Chondrocyte (in vitro differentiated cells): Measurements from ENCODE around the gene PALLD. TPM values are rescaled to one million over a fixed set of nuclear protein-coding genes. Genes with fewer than 3 reads are reported as not detected.
A peak's percentile ranks its signal among the peaks of the same experiment; 100 is the strongest.

Source experiments
- DNase-seq: peaks from one replicate; pipeline ENCODE4 v3.0.0; 2021; ENCODE audit warnings: mixed read lengths, low spot score
- H3K27ac Mint-ChIP-seq: one replicate; pipeline ENCODE4 v1.8.0; 2021; ENCODE audit warnings: mild to moderate bottlenecking, moderate library complexity, mixed read lengths; ENCODE audit not compliant: unreplicated experiment
- H3K27me3 Mint-ChIP-seq: 2 replicates; pipeline ENCODE4 v1.8.0; 2021; ENCODE audit warnings: low read depth, mixed read lengths
- H3K36me3 Mint-ChIP-seq: 2 replicates; pipeline ENCODE4 v1.8.0; 2021; ENCODE audit warnings: low read depth, mixed read lengths
- H3K4me1 Mint-ChIP-seq: 2 replicates; pipeline ENCODE4 v1.8.0; 2021; ENCODE audit warnings: low read depth, mild to moderate bottlenecking, mixed read lengths
- H3K4me3 Mint-ChIP-seq: one replicate; pipeline ENCODE4 v1.8.0; 2021; ENCODE audit warnings: mild to moderate bottlenecking, moderate library complexity, mixed read lengths; ENCODE audit not compliant: unreplicated experiment
- H3K9me3 Mint-ChIP-seq: 2 replicates; pipeline ENCODE4 v1.8.0; 2021; ENCODE audit warnings: low read depth, mixed read lengths
- total RNA-seq: library from RNA; stranded (reverse); gene quantifications from 3 replicates; pipeline ENCODE4 v1.2.1, GENCODE V29; 2021
- TF ChIP-seq, protein P1 (sequence below): fragments of 200-600 bp; sonication (generic); IDR thresholded peaks from 2 replicates; pipeline ENCODE4 v1.5.0; 2021; ENCODE audit warnings: antibody characterized with exemption, mild to moderate bottlenecking, moderate library complexity

The PALLD gene
- total RNA-seq, 1 donor from 2014 or later: 900 TPM

DNA sequence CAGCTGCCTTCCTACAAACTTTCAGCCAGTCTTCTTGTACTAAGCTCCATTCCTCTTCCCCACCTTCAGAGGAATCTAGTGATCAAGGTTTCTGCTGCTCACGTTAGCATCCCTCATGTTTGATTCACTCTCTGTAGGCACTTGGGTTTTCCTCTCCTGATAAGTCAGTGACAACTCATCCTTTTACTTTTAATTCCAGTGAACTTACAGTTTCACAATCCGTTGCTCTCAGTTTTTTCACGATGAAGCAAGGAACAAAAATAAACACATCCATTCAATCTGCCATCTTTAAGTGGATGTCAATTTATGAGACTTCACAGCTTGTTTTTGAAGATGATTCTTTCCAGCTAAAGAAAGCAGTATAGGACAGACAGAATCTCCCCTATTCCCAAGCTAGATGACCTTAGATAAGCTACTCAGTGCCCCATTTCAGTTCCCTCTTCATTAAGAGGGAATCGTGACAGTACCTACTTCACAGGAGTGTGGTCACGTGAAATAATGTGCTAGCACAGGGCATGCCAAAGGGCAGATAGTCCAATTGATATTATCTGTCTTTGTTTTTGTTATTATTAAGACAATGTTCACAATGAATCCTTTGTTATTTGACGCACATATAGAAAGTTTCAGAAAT lies 234.3 kb downstream of the PALLD start:
- Mint-ChIP-seq H3K36me3 (peaks cover 59% of the 10 kb centered on the region), H3K27ac (peak overlapping the region; percentile 83), H3K9me3 (peaks cover 19% of the 10 kb centered on the region), H3K4me3 (no peak overlapping the region), H3K27me3 (no peaks in the 10 kb centered on the region), H3K4me1 (peaks cover 71% of the 10 kb centered on the region)
- TF ChIP-seq, protein P1, sequence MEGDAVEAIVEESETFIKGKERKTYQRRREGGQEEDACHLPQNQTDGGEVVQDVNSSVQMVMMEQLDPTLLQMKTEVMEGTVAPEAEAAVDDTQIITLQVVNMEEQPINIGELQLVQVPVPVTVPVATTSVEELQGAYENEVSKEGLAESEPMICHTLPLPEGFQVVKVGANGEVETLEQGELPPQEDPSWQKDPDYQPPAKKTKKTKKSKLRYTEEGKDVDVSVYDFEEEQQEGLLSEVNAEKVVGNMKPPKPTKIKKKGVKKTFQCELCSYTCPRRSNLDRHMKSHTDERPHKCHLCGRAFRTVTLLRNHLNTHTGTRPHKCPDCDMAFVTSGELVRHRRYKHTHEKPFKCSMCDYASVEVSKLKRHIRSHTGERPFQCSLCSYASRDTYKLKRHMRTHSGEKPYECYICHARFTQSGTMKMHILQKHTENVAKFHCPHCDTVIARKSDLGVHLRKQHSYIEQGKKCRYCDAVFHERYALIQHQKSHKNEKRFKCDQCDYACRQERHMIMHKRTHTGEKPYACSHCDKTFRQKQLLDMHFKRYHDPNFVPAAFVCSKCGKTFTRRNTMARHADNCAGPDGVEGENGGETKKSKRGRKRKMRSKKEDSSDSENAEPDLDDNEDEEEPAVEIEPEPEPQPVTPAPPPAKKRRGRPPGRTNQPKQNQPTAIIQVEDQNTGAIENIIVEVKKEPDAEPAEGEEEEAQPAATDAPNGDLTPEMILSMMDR: no peak
- DNase-seq: no peak

DNA sequence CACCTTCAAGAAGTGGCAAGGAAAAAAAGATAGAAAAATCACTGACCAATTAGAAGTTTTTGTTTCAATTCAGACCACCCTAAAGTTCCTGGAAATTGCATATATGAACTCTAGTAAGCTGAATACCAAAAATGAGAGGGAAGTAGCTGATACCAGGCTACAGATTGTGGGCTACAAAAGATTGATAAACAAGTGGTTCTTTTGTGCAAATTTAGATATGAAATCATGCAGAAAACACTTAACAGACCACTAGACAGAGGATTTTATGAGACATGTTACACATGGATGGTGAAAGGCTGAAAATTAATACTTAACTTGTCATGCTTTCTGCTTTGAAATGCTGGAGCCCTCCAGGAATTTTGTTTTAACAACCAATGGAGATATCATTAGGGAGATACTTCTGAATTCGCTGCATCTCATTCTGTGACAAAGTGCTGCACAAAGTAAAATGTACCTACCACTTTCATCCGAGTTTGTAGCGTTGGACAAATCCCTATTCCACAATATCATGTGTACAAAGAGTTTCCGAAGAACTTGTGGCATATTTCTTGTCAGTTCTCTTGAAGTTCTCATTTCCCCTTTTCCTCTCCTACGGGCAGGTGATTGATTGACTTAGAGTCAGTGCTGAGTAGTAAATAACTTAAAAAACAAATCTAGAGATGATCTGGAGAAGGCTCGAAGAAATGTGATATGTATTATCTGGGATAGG lies 235.0 kb downstream of the PALLD start:
- TF ChIP-seq, protein P1: no peak
- peaks cover 71% of the 10 kb centered on the region for H3K4me1 Mint-ChIP-seq
- peak overlapping the region; percentile 71 for H3K27ac Mint-ChIP-seq
- H3K27me3 Mint-ChIP-seq: no peaks in the 10 kb centered on the region
- H3K4me3 Mint-ChIP-seq: no peak overlapping the region
- DNase-seq: no peak
- peaks cover 19% of the 10 kb centered on the region for H3K9me3 Mint-ChIP-seq
- peaks cover 53% of the 10 kb centered on the region for H3K36me3 Mint-ChIP-seq

DNA sequence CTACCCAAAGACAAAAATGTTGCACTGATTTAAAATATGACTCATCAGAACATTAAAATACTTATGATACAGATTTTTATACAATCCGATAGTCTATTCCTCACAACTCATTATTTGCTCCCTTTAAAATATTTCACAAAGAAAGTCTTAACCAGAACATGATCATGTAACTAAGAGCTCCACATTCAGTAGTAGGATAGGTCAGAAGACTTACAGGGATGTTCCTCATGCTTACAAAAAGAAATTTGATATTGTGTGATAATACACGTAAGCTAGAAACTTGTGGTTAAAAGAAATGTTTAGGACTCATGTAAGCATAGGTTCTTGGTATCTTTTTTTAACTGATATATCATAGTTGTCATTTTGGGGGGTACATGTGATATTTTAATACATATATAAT lies 235.9 kb downstream of the PALLD start:
- H3K27ac Mint-ChIP-seq: peak overlapping the region; percentile 62
- peaks cover 12% of the 10 kb centered on the region for H3K9me3 Mint-ChIP-seq
- H3K27me3 Mint-ChIP-seq: no peaks in the 10 kb centered on the region
- TF ChIP-seq, protein P1: no peak
- no peak overlapping the region for H3K4me3 Mint-ChIP-seq
- peaks cover 74% of the 10 kb centered on the region for H3K4me1 Mint-ChIP-seq
- no peak for DNase-seq
- H3K36me3 Mint-ChIP-seq: peaks cover 46% of the 10 kb centered on the region

DNA sequence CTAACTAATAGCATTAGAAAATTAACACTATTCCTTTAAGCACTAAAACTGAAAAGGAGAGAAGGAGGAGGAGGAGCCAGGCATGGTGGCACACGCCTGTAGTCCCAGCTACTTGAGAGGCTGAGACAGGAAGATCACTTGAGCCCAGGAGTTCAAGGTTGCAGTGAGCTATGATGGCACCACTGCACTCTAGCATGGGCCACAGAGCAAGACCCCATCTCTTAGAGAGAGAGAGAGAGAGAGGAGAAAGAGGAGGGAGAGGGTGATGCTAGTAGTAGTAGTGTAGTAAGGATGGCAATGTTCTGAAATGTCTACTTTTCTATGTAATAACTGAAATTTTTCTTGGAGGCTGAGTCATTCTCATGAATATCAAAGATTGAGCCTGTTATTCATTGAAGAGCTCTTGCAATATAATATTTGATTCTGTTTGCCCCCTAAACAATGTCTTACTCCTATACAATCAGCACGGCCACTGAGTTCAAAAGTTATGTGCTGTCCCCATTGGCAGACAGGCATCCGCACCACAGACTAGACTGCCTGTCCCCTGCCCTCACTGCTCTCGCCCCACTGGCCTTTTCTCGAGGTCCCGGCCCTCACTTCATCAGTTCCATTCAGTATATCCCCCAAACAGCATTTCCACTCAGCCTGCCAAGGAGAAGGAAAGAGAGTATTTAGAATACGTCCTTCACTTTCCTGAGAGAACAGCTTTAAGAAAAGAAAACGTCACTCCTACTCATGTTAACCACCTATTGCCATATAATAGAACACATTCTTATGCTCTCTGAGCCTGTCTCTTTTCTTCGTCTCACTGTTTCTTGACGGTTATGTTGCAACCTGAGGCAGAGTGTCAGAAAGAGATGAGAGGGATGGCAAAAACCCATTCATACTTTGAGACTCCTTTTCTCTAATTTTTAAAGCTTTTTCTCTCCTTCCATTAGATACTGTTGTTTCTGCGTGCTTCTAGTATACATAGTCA lies 238.1 kb downstream of the PALLD start:
- H3K27ac Mint-ChIP-seq: peak overlapping the region; percentile 95
- H3K4me1 Mint-ChIP-seq: peaks cover 86% of the 10 kb centered on the region
- DNase-seq: no peak
- H3K36me3 Mint-ChIP-seq: peaks cover 38% of the 10 kb centered on the region
- no peaks in the 10 kb centered on the region for H3K9me3 Mint-ChIP-seq
- no peaks in the 10 kb centered on the region for H3K27me3 Mint-ChIP-seq
- TF ChIP-seq, protein P1: no peak
- peak overlapping the region; percentile 39 for H3K4me3 Mint-ChIP-seq

DNA sequence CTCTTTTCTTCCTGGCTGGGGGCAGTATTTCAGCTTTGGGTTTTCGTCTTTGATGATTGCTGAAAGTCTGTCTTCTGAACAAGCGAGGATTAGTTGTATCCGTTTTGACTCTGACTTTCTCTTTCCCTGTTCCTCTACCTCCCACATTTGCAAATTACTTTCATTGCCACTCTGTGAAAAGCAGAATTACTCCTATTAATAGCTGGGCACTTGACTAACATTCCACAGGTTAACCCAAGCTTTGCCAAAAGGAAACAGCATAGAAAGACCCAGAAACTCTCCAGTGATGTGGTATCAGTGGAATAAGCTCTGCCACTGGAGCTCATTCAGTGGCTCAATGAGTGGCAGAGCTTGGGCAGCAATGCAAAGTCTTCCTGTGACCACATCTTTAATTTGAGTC lies 238.9 kb downstream of the PALLD start:
- peak overlapping the region; percentile 39 for H3K4me3 Mint-ChIP-seq
- H3K27ac Mint-ChIP-seq: peak overlapping the region; percentile 95
- peaks cover 85% of the 10 kb centered on the region for H3K4me1 Mint-ChIP-seq
- TF ChIP-seq, protein P1: peak; percentile 44
- H3K9me3 Mint-ChIP-seq: no peaks in the 10 kb centered on the region
- no peaks in the 10 kb centered on the region for H3K27me3 Mint-ChIP-seq
- H3K36me3 Mint-ChIP-seq: peaks cover 32% of the 10 kb centered on the region
- DNase-seq: no peak
